ENCODE measurements around the gene SH2D1B. TPM values are rescaled to one million over a fixed set of nuclear protein-coding genes. Genes with fewer than 3 reads are reported as not detected.
"Not testable (repeated sequence)": the region's sequence is repeated elsewhere in the genome, so short reads cannot be mapped to it uniquely, and the experiment has no call there.

Gene SH2D1B
- total and polyA plus RNA-seq, 8 donors: 0.25 to 1.2 (median 0.72) TPM

- H3K27me3 ChIP-seq: peaks cover 4 to 8% of the 10 kb centered on the region in 2 donors
- no peak for DNase-seq
- no peaks in the 10 kb centered on the region for H3K9me3 ChIP-seq
- ATAC-seq: no peak
- H3K36me3 ChIP-seq: no peaks in the 10 kb centered on the region
- intact Hi-C loops (cut with DNase I): no loop called here
- no peaks in the 10 kb centered on the region for H3K4me1 ChIP-seq
- no peak overlapping the region for H3K4me3 ChIP-seq
- TF ChIP-seq, protein P1, sequence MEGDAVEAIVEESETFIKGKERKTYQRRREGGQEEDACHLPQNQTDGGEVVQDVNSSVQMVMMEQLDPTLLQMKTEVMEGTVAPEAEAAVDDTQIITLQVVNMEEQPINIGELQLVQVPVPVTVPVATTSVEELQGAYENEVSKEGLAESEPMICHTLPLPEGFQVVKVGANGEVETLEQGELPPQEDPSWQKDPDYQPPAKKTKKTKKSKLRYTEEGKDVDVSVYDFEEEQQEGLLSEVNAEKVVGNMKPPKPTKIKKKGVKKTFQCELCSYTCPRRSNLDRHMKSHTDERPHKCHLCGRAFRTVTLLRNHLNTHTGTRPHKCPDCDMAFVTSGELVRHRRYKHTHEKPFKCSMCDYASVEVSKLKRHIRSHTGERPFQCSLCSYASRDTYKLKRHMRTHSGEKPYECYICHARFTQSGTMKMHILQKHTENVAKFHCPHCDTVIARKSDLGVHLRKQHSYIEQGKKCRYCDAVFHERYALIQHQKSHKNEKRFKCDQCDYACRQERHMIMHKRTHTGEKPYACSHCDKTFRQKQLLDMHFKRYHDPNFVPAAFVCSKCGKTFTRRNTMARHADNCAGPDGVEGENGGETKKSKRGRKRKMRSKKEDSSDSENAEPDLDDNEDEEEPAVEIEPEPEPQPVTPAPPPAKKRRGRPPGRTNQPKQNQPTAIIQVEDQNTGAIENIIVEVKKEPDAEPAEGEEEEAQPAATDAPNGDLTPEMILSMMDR (IDR thresholded peaks at IDR 0.05): no peak
- no peak overlapping the region for H3K27ac ChIP-seq
Observed at GRCh38 chr1:162444903-162445302, 33.0 kb upstream of the SH2D1B start.

- H3K9me3 ChIP-seq; intact Hi-C loops (cut with DNase I); H3K36me3 ChIP-seq; H3K4me3 ChIP-seq; H3K27ac ChIP-seq; H3K27me3 ChIP-seq; ATAC-seq; H3K4me1 ChIP-seq: not testable (repeated sequence)
- peak in 1 of 4 donors; percentile 64 for DNase-seq
Observed at GRCh38 chr1:162432977-162433713, 21.2 kb upstream of the SH2D1B start.

GRCh38 chr1:162430583-162430982, 18.6 kb upstream of the SH2D1B start:
- Histone ChIP-seq H3K27ac (no peak overlapping the region), H3K36me3 (no peaks in the 10 kb centered on the region), H3K27me3 (no peaks in the 10 kb centered on the region), H3K4me3 (no peak overlapping the region), H3K9me3 (no peaks in the 10 kb centered on the region), H3K4me1 (no peaks in the 10 kb centered on the region)
- no peak for DNase-seq
- TF ChIP-seq, protein P1 (IDR thresholded peaks at IDR 0.05): no peak
- ATAC-seq: no peak
- intact Hi-C loops (cut with DNase I): no loop called here

GRCh38 chr1:162422662-162423375, 10.9 kb upstream of the SH2D1B start:
- H3K36me3 ChIP-seq: no peaks in the 10 kb centered on the region
- intact Hi-C loops (cut with DNase I): no loop called here
- H3K9me3 ChIP-seq: no peaks in the 10 kb centered on the region
- ATAC-seq (peak; percentile 54), DNase-seq (no peak)
- TF ChIP-seq, protein P1 (IDR thresholded peaks at IDR 0.05): no peak
- H3K4me1 ChIP-seq: peaks cover 0 to 14% of the 10 kb centered on the region in 2 donors
- H3K27me3 ChIP-seq: no peaks in the 10 kb centered on the region
- H3K27ac ChIP-seq: no peak overlapping the region
- H3K4me3 ChIP-seq: no peak overlapping the region

DNA sequence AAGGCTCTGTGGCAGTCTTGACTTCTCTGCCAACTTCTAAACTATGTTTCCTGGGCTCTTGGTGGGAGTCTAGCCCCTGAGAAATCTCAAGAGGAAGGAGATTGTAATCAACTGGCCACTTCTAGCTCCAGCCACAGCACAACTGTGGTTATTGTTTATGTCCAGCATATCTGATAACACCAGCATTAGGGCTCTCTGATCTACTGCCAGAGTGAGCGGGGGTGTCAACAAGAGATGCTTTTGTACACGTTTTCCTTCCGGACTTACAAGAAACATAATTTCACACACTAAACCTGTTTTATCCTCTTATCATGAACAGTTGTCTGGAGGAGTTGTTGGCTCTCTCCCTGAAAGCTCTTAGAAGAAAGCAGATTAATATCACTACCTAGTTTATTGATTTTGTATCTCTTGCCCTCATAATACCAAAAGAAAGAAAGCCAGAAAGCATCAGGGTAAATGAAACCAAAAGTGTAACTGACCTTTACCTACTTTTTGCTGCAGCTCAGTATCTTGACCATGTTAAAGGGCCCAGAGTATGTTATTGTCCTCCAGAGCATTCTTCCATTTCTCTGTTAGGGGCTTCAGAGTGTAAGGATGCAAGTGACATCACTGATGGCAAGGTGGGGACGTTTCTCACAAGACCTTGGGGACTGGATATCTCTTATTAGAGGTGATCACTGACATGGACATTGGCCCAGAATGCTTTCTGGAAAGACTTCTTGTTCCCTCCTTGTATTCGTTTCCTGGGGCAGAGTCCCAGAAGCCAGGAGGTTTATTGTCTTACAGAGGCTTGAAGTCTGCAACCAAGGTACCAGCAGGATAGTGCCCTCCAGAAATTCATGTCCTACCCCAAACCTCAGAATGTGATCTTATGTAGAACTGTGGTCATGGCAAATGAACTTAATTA, 9.6 kb upstream of the SH2D1B start:
- Histone ChIP-seq H3K27ac (no peak overlapping the region), H3K4me3 (no peak overlapping the region), H3K36me3 (no peaks in the 10 kb centered on the region), H3K9me3 (no peaks in the 10 kb centered on the region), H3K4me1 (peaks cover 0 to 14% of the 10 kb centered on the region in 2 donors), H3K27me3 (no peaks in the 10 kb centered on the region)
- DNase-seq: no peak
- TF ChIP-seq, protein P1 (IDR thresholded peaks at IDR 0.05): no peak
- ATAC-seq: no peak
- intact Hi-C loops (cut with DNase I): no loop called here
